B cell (primary cell): ENCODE results near the gene ATP6V0E2.
"Not testable (repeated sequence)": the region's sequence is repeated elsewhere in the genome, so short reads cannot be mapped to it uniquely, and the experiment has no call there.

ENCODE experiments used
- CTCF ChIP-seq: fragments of 200-600 bp; IDR thresholded peaks from one replicate; pipeline ENCODE4 v1.8.0; 2022; ENCODE audit warnings: antibody characterized with exemption, mild to moderate bottlenecking
- EZH2 ChIP-seq: IDR thresholded peaks from 2 replicates; pipeline ENCODE4 v1.6.1; 2012; ENCODE audit warnings: borderline replicate concordance, low read depth, mild to moderate bottlenecking, moderate library complexity, low read length; ENCODE audit not compliant: insufficient read depth, poor library complexity, severe bottlenecking

- TF ChIP-seq CTCF, EZH2: not testable (repeated sequence)
Measured at GRCh38 chr7:149890715-149891114, 16.9 kb downstream of the ATP6V0E2 start.
